Stimulated activated CD8-positive, alpha-beta memory T cell treated with anti-CD3 and anti-CD28 coated beads, Interleukin-4, amount 100 ng/mL, for 4 hours (primary cell): ENCODE measurements around the gene SP2.
A peak's percentile ranks its signal among the peaks of the same experiment; 100 is the strongest.
"Not testable (repeated sequence)": the region's sequence is repeated elsewhere in the genome, so short reads cannot be mapped to it uniquely, and the experiment has no call there.

Experiments used
- DNase-seq, 2 donors: peaks; one replicate each; pipeline ENCODE4 v3.0.0-alpha.2; 2020; ENCODE audit warnings: low read depth in 2 of 2, low spot score in 1 of 2

The SP2 gene

DNA sequence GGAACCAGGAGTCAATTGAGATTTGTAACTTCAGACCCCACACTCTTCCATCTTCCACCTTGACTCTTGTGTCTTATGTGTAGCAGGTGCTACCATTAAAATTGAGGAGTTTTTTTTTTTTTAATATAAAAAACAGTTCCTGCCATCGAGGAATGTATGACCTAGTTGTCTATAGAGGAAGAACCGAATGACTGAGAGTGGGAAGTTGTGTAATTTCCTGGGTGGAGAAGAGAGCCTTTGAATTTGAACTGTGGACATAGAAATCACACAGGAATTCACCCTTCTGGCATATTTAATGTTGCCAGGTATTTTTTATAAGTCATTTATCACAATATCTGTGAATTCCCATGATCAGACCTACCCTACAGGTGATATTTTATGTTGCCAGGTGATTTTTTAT is 22.0 kb downstream of the SP2 start:
- no peak for DNase-seq

DNA sequence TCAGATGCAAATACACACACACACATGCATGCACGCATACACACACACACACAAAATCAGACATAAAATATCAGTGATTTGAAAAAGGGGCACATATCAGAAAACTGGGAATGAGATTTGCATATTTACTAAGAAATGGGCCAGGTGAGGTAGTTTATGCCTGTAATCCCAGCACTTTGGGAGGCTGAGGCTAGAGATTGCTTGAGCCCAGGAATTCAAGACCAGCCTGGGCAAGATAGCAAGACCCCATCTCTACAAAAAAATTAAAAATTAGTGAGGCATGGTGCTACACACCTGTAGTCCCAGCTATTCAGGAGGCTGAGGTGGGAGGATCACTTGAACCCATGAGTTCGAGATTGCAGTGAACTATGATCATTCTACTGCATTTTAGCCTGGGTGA is 23.0 kb downstream of the SP2 start:
- DNase-seq = no peak

DNA sequence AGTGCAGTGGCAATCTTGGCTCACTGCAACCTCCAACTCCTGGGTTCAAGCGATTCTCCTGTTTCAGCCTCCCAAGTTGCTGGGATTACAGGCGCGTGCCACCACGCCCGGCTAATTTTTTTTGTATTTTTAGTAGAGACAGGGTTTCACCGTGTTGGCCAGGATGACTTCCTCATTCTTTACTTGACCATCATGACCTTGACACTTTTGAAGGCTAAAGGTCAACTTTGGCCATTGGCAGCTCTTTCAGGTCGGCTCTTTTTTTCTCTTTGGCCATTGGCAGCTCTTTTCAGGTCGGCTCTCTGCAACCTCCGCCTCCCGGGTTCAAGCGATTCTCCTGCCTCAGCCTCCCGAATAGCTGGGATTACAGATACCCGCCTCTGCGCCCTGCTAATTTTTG is 23.9 kb downstream of the SP2 start:
- not testable (repeated sequence) for DNase-seq

DNA sequence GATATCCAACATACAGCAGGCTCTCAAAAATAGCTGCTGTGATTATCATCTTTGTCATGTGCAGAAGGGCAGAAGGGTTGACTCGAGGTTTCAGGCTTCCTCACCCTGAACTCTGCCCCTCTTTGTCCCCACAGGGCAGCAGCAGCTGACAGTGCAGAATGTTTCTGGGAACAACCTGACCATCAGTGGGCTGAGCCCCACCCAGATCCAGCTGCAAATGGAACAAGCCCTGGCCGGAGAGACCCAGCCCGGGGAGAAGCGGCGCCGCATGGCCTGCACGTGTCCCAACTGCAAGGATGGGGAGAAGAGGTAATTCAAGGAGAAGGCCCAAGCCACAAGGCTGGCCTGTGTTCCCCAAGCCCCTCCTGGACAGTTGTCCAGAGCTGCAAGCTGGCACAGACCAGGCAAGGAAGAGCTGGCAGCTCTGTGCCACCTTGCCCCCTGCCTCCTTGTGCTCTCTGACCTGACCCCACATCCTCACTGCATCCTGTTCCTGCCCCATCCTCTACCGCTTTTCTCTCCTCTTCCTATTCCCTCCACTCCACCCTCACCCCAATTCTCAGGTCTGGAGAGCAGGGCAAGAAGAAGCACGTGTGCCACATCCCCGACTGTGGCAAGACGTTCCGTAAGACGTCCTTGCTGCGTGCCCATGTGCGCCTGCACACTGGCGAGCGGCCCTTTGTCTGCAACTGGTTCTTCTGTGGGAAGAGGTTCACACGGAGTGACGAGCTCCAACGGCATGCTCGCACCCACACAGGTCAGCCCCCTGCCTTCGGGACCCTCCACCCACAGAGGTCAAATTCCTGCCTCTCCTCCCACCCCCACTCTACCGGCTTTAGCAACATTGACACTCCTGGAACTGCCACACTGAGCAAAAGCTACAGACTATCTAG is 29.0 kb downstream of the SP2 start:
- DNase-seq = no peak

DNA sequence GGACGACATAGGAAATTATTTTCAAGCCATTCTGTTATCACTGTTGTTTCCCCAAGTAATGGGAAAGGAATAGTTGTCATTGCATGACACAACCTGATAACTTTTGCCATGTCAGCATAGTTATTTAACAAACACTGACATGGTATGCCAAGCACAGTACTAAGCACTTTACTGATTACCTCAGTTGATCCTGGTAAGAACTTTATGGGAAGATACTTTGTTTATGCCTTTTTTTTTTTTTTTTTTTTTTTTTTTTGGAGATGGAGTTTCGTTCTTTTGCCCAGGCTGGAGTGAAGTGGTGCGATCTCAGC is 29.6 kb downstream of the SP2 start:
- DNase-seq = no peak

DNA sequence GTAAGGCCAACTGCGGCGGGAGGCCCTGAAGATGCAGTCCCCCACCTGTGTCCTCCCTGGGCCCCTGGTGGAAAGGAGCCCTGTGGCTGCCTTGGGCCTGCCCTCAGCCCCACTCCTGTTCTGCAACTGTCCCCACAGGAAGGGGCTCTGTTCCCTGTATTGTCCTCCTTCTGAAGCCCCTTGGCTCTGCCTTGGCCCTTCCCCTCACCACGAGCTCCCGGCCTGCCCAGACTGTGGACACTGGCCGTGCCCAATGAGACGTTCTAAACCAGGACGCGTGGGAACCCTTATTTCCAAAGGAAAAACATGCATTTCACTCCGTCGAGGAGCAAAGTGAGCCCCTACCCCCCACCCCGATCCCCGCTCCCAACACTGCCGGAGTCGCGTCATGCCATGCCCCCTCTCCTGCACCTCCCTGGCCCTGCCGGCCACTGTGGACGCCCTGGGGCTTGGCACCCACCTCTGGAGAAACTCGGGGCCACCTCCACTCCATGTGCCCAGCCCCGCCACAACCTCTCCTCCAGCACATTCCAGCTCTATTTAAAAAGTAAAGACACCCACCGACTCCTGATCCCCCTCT is 31.9 kb downstream of the SP2 start:
- no peak for DNase-seq

DNA sequence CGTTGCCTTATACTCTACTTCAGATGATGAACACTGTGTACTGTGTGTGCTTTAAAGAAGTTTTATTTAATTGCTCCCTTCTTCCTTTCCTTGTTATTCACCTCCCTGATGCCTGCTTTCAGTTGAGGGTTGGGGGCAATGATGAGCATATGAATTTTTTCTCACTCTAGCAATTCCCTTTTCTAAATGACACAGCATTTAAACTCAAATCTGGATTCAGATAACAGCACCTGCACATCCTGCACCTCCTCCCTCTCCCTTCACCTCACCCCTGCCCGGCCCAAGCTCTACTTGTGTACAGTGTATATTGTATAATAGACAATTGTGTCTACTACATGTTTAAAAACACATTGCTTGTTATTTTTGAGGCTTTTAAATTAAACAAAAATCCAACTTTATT is 32.4 kb downstream of the SP2 start:
- no peak for DNase-seq

DNA sequence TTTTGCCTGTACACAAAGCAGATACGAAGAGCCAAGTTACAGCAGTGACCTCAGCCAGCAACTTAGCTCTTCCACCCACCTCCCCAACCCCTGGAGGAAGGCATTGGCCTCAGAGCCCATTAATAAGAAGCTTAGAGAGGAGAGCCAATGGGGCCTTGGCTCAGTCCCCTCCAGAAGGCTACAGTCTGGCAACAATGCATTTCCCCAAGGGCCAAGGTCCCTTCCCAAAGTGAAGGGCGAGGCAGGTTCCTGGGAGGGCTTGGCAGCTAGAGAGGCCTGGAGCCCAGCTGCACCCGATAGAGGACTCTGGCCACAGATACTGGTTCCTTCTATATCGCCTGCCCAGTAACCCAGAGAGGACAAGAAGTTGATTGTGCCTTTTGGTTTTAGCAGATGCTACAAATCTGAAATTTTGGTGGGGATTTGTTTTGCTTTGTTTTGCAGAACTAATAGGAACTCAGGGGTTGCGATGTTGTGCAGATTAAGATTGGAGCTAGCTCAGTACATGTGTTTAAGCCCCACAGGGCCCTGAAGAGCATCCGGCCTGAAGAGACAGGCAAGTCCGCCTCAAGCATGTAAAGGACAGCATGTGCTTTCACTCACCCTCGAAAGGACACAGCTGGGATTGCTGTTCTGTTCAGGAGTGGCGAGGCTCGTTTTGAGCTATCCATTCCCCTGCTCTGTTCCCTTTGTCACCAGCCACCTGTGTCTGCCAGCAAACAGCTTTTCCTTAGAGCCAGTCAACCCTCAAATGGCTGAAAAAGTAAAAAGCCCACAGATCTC is 33.4 kb downstream of the SP2 start:
- DNase-seq = no peak

DNA sequence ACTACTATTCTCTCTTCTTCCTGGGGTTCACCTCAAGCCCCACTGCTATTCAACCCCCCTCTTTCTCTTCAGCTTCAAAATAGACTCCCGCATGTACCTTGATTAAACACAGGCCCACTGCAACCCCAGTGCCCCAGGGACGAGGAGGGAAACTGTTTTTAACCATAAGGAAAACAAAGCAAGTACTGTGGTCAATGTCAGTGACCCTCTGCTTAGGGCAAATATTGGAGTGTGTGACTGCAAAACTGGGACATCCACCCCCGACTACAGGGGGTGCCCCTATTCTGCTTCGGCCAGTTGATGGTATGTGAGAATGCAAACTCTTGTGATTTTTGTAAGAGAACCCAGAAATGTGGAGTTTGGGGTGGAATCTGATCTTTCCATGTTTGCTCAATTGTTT is 35.8 kb downstream of the SP2 start:
- no peak for DNase-seq

DNA sequence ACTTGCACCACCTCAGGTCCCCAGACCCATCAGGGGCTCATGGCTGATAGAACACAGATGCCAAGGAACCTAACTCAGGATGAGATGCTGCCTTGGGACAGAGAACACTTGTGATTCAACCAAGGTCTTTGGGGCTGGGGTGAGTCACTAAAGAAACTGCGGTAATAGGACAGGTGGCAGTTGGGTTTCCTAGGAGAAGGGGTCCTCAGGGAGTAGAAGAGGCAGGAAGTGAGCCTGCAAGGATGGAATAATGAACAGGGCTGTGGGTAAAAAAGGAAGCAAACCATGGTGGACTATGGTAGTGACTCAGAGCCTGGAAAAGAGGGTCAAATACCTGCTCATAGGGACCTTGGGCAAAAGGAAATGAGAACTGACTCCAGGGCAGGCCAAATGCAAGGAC is 38.8 kb downstream of the SP2 start:
- no peak for DNase-seq

DNA sequence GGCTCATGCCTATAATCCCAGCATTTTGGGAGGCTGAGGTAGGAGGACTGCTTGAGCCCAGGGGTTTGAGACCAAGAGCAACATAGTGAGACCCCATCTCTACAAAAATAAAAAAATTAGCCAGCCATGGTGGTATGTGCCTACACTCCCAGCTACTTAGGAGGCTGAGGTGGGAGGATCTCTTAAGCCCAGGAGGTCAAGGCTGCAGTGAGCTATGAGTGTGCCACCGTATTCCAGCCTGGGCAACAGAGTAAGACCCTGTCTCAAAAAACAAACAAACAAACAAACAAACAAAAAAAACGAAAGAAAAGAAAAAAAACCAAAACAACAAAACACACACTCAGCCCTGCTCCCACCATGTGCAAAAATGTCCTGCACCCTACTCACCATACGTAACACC is 39.4 kb downstream of the SP2 start:
- DNase-seq = not testable (repeated sequence)

DNA sequence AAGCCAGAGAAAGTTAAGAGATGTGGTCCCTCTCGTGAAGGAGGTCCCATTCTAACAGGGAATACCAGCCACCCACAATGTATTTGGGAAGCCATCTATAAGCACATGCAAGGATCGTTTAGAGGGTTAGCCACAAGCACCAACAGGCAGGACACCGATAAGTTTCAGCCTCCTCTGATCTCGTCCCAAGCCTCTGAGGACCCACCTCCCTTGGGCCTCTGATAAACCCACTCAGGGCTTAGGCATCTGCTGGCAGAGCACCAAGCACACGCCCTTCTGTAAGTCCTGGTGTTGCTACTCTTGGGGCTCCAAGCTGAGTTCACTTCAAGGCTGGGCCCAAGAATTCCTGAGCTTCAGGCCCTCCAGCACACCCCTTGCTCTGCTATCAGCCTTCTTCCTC is 39.9 kb downstream of the SP2 start:
- no peak for DNase-seq

DNA sequence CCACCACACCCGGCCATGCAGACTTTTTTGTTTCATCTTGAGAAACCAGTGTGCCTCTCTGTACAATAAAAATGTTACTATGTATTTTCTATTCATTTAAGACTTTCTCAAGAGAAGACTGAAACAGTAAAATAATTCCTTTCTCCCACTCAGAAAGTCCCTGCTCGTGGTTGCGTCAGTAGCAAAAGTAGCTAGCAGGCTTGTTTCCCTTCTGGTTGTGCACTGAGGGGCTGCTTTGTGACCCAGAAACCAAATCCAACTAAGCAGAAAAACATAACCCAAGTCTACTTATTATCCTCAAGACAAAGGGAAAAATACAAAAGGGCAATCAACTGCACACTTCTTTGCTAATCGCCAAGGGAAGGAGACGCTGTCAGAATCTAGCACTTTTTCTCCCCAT is 41.9 kb downstream of the SP2 start:
- no peak for DNase-seq

DNA sequence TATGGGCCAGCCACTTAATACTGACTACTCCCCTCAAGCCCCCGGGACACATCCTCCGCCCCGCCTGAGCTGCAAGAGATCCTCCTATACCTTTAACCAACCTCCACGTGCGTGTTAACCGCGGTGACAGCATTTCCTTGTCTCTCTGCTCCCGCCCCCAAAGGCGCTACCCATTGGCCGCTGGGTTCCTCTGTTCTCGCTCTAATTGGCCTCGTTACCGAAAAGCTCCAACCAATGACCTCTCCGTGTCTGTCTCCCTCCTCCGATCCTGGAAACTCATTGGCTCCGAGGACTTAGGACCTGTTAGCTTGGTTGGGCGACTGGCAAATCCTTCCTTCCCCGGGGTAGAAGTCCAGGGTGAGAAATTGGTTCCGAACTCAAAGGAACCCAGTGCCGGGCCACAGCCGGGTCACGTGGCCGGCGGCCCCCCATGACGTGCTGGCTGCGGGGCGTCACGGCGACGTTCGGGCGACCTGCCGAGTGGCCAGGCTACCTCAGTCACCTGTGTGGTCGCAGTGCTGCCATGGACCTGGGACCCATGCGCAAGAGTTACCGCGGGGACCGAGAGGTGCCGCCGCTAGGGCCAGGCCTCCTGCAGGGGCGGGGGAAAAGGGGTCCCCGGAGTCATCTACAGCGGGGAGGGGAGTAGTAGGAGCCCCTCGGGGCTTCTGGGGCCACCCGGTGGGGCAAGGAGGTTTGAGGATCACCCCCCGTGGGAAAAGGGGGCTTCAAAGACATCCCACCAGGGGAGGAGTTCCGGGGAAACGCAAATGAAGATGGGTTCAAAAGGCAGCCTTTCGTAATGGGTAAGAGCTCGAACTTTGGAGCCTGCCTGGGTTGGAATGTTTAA is 45.4 kb downstream of the SP2 start, which contains the start of gene PNPO:
PNPO (plus strand) TSS at position 326 of the 850 bp plus-strand sequence; CDS start at position 431, 105 bp downstream.
- DNase-seq = peak; percentile 87 to 93

DNA sequence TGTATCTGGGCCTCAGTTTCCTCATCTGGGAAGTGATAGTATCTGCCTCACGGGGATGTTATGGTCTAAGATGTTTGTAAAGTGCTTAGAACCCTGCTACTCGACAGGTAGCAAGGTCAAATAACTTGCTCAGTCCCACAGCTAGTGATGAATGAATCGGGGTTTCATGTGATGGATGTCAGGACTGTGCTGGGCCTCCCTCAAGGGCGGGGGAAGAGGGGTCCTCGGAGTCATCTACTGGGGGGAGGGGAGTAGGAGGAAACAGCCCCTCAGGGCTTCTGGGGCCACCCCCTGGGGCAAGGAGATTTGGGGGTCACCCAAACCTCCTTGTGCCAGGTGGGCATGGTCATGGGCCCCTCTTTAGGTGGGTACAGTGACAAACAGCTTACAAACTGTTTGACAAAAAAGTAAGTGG is 46.1 kb downstream of the SP2 start:
- no peak for DNase-seq

DNA sequence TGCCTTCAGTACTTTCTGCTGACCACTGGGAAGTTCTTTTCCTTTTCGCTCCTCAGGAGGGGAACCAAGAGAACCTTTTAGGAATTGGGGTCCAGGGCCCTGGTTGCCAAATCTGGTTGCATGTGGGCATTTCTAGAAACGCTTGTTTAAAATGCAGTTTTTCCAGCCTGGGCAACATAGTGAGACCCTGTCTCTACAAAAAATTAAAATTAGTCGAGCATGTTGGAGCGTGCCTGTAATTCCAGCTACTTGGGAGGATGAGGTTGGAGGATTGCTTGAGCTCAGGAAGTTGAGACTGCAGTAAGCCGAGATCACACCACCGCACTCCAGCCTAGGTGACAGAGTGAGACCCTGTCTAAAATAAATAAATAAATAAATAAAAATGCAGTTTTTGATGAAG is 46.5 kb downstream of the SP2 start:
- no peak for DNase-seq

DNA sequence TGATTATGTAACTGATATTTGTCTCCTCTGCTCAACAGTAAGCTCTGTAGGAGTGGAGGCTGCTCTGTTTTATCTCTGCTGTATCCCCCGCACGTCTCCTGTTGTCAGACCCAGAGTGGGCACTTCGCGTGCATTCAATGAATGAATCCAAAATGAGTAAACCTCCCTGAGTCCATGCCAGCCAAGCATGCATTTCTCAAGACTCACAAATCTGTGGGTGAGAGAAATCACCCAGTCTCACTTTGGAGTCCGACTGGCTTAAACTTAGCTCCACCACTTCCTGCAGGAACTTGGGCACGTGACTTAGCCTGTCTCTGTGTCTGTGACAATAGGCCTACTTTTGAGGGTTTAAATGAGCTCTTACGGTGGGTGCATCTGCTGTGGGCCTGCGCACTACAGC is 49.0 kb downstream of the SP2 start:
- no peak for DNase-seq

DNA sequence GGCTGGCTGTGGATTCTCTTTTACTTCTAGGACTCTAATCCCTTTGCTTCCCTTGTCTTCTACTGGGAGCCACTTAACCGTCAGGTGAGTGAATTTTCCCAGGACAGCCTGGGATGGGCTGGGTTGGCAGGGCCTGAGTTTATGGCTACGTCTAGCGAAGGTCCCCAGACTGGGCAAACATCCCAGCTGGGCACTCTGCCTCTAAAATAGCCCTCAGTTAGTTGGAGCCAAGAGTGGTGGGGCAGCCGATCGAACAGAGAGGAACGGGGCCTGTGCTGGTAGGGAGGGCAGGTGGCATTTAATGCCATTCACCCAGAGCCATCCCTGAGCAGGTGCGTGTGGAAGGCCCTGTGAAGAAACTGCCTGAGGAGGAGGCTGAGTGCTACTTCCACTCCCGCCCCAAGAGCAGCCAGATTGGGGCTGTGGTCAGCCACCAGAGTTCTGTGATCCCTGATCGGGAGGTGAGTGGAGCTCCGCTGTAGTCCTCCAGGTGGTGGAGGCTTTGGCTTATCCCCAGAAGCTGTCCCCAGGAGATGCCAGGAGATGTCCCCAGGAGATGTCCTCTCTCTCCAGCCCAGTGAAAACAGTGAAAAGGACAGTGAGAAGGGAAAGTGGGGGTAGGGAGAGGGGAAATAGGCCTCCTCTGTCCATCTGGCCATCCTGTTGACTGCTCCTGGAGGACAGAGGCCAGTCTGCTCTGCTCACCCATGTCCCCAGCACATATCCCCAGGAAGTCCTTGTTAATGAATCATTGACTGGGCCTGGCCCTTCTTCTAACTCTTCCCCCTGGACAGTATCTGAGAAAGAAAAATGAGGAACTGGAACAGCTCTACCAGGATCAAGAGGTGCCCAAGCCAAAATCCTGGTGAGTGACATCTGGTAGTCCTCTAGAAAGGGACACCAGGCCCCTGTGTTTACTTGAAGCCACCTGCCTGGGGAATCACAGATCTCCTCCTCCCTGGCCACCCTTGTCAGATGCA is 49.8 kb downstream of the SP2 start:
- DNase-seq = no peak

DNA sequence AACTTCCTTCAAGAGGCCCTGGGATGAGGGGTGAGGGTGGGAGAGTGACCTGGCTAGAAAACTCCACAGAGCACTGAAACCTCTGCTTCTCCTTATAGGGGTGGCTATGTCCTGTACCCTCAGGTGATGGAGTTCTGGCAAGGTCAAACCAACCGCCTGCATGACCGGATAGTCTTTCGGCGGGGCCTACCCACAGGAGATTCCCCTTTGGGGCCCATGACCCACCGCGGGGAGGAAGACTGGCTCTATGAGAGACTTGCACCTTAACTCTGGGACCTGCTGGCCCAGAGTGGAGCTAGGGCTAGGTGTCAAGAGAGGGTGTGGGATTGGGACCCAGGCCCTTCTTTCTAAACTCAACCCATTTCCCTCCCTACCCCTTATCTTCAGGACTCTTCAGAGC is 50.5 kb downstream of the SP2 start:
- no peak for DNase-seq

DNA sequence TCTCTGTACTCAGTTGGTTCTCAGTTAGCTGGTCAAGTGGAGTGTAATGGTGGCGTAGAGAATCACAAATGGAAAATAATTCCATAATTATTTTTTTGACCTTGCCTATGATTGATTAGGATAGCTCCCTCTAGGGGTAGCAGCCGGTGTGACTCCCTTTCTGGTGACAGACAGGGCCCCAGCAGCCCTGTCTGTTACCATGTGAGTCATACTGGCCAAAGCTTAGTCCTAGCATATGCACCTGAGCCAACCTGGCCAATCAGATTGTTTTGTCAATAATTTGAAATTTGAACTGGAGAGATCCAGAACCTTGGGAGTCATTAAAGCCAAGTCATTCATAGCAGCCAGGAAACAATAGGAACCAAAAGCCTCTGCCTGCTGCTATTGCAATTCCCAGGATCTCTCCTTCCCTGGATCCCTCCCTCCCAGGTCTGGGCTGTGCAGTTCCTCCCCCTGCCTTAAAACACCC is 50.9 kb downstream of the SP2 start:
- peak; percentile 40 to 47 for DNase-seq
